WTC11 (cell line): ENCODE measurements around the gene ALPI. TPM values are rescaled to one million over a fixed set of nuclear protein-coding genes. Genes with fewer than 3 reads are reported as not detected.

Experiments
- ATAC-seq: fragments of 200-7000 bp; cut with Tn5 transposase; 2 replicates; pipeline ENCODE4 v1.10.0; 2021; ENCODE audit warnings: mild to moderate bottlenecking, moderate library complexity
- CTCF ChIA-PET: fragments of 300-600 bp; sonication (Branson Sonifier 250); formaldehyde crosslinking; loops from one replicate; lab custom pipeline; 2021; ENCODE audit warnings: antibody characterized with exemption; lab: Charles Lee
- POLR2A ChIA-PET: fragments of 350-600 bp; sonication (Branson Sonifier 250); formaldehyde crosslinking; loops from one replicate; lab custom pipeline; 2021; ENCODE audit warnings: antibody characterized with exemption; lab: Charles Lee
- DNase-seq: peaks from one replicate; pipeline ENCODE4 v3.0.0; 2021; ENCODE audit warnings: low spot score
- H3K27ac Mint-ChIP-seq: 2 replicates; pipeline ENCODE4 v1.8.0; 2021; ENCODE audit warnings: mixed read lengths
- H3K27me3 Mint-ChIP-seq: 2 replicates; pipeline ENCODE4 v1.8.0; 2021; ENCODE audit warnings: low read depth, mild to moderate bottlenecking, moderate library complexity, mixed read lengths
- H3K36me3 Mint-ChIP-seq: 2 replicates; pipeline ENCODE4 v1.8.0; 2021; ENCODE audit warnings: mixed read lengths
- H3K4me1 Mint-ChIP-seq: 2 replicates; pipeline ENCODE4 v1.8.0; 2022; ENCODE audit warnings: mixed read lengths
- H3K4me3 Mint-ChIP-seq: 2 replicates; pipeline ENCODE4 v1.8.0; 2021; ENCODE audit warnings: mild to moderate bottlenecking, moderate library complexity, mixed read lengths
- H3K9me3 Mint-ChIP-seq: 2 replicates; pipeline ENCODE4 v1.8.0; 2021; ENCODE audit warnings: mixed read lengths
- AR ChIP-seq: fragments of 250-450 bp; sonication (Bioruptor Pico); IDR thresholded peaks from 2 replicates; pipeline ENCODE4 v1.9.0; 2021; ENCODE audit warnings: mild to moderate bottlenecking
- ARID4B ChIP-seq: sonication (generic); formaldehyde crosslinking; IDR thresholded peaks from 2 replicates; pipeline ENCODE4 v1.8.0; 2023; ENCODE audit warnings: missing genetic modification reagents, mild to moderate bottlenecking, borderline replicate concordance
- ATF2 ChIP-seq: sonication (generic); formaldehyde crosslinking; IDR thresholded peaks from 2 replicates; pipeline ENCODE4 v1.8.1; 2022; ENCODE audit warnings: low read depth, missing genetic modification reagents, borderline replicate concordance
- CREB1 ChIP-seq: sonication (generic); formaldehyde crosslinking; IDR thresholded peaks from 2 replicates; pipeline ENCODE4 v1.8.0; 2023; ENCODE audit warnings: mild to moderate bottlenecking, missing genetic modification reagents
- ERG ChIP-seq: fragments of 250-450 bp; sonication (Bioruptor Pico); IDR thresholded peaks from 2 replicates; pipeline ENCODE4 v1.8.0; 2021; ENCODE audit warnings: mild to moderate bottlenecking
- FOXP4 ChIP-seq: sonication (generic); formaldehyde crosslinking; IDR thresholded peaks from 2 replicates; pipeline ENCODE4 v1.8.0; 2022; ENCODE audit warnings: mild to moderate bottlenecking, missing genetic modification reagents
- GTF2I ChIP-seq: fragments of 250-450 bp; sonication (Bioruptor Pico); conservative IDR thresholded peaks from 2 replicates; pipeline ENCODE4 v1.4.0; 2021; ENCODE audit warnings: mild to moderate bottlenecking
- HMGA2 ChIP-seq: fragments of 250-450 bp; sonication (Bioruptor Pico); IDR thresholded peaks from 2 replicates; pipeline ENCODE4 v1.4.0; 2021; ENCODE audit warnings: mild to moderate bottlenecking, moderate library complexity
- IRF1 ChIP-seq: sonication (generic); formaldehyde crosslinking; IDR thresholded peaks from 2 replicates; pipeline ENCODE4 v1.8.0; 2023; ENCODE audit warnings: missing genetic modification reagents
- IRF2 ChIP-seq: sonication (generic); formaldehyde crosslinking; IDR thresholded peaks from 2 replicates; pipeline ENCODE4 v1.8.0; 2022; ENCODE audit warnings: low read depth, missing genetic modification reagents, borderline replicate concordance
- JAZF1 ChIP-seq: fragments of 250-450 bp; sonication (Bioruptor Pico); IDR thresholded peaks from 2 replicates; pipeline ENCODE4 v1.9.0; 2021; ENCODE audit warnings: moderate library complexity, mild to moderate bottlenecking, inconsistent platforms
- MAX ChIP-seq: sonication (generic); formaldehyde crosslinking; IDR thresholded peaks from 2 replicates; pipeline ENCODE4 v1.8.0; 2022; ENCODE audit warnings: mild to moderate bottlenecking, missing genetic modification reagents
- MXD4 ChIP-seq: fragments of 250-450 bp; sonication (Bioruptor Pico); IDR thresholded peaks from 2 replicates; pipeline ENCODE4 v1.8.0; 2021; ENCODE audit warnings: mild to moderate bottlenecking, moderate library complexity, borderline replicate concordance
- NFE2L1 ChIP-seq: sonication (generic); formaldehyde crosslinking; IDR thresholded peaks from 2 replicates; pipeline ENCODE4 v1.8.1; 2023; ENCODE audit warnings: missing genetic modification reagents
- NR1H2 ChIP-seq: sonication (generic); formaldehyde crosslinking; IDR thresholded peaks from 2 replicates; pipeline ENCODE4 v1.9.0; 2021; ENCODE audit warnings: mild to moderate bottlenecking, moderate library complexity, missing genetic modification reagents
- OVOL2 ChIP-seq: fragments of 250-450 bp; sonication (Bioruptor Pico); IDR thresholded peaks from 2 replicates; pipeline ENCODE4 v1.9.0; 2021; ENCODE audit warnings: mild to moderate bottlenecking, borderline replicate concordance
- PRRX2 ChIP-seq: fragments of 250-450 bp; sonication (Bioruptor Pico); IDR thresholded peaks from 2 replicates; pipeline ENCODE4 v1.8.0; 2021; ENCODE audit warnings: mild to moderate bottlenecking
- SMAD3 ChIP-seq: sonication (generic); formaldehyde crosslinking; IDR thresholded peaks from 2 replicates; pipeline ENCODE4 v1.8.0; 2022; ENCODE audit warnings: missing genetic modification reagents, mild to moderate bottlenecking, borderline replicate concordance
- TEAD1 ChIP-seq: sonication (generic); formaldehyde crosslinking; IDR thresholded peaks from 2 replicates; pipeline ENCODE4 v1.8.0; 2022; ENCODE audit warnings: mild to moderate bottlenecking, missing genetic modification reagents
- TEAD4 ChIP-seq: sonication (generic); formaldehyde crosslinking; IDR thresholded peaks from 2 replicates; pipeline ENCODE4 v1.8.0; 2022; ENCODE audit warnings: mild to moderate bottlenecking, missing genetic modification reagents
- ZNF121 ChIP-seq: sonication (generic); formaldehyde crosslinking; IDR thresholded peaks from 2 replicates; pipeline ENCODE4 v1.8.0; 2023; ENCODE audit warnings: missing genetic modification reagents
- ZNF232 ChIP-seq: sonication (generic); formaldehyde crosslinking; IDR thresholded peaks from 2 replicates; pipeline ENCODE4 v1.8.0; 2022; ENCODE audit warnings: mild to moderate bottlenecking, missing genetic modification reagents
- total RNA-seq: library from RNA; stranded (reverse); gene quantifications from 3 replicates; pipeline ENCODE4 v1.2.3, GENCODE V29; 2021

The ALPI gene
- total RNA-seq, 1 experiment from 2014 or later, result not detected

GRCh38 chr2:232497348-232497747, 41.4 kb downstream of the ALPI start:
- Mint-ChIP-seq H3K27ac (no peak overlapping the region), H3K9me3 (no peaks in the 10 kb centered on the region), H3K36me3 (no peaks in the 10 kb centered on the region), H3K4me3 (no peak overlapping the region), H3K4me1 (peaks cover 11% of the 10 kb centered on the region), H3K27me3 (peaks cover 9% of the 10 kb centered on the region)
- POLR2A ChIA-PET, result no interaction called here
- TF ChIP-seq ZNF121 (CRISPR knock-in tag), result no peak
- CTCF ChIA-PET, result interaction anchor here (1.0 kb wide), 1 partner anchor 24 kb away, joined by 3 read pairs; no protein-coding TSS in a partner anchor
- no peak for ATAC-seq
- no peak for DNase-seq

GRCh38 chr2:232498452-232498851, 42.5 kb downstream of the ALPI start:
- Mint-ChIP-seq H3K36me3 (no peaks in the 10 kb centered on the region), H3K27ac (no peak overlapping the region), H3K4me3 (no peak overlapping the region), H3K27me3 (peaks cover 16% of the 10 kb centered on the region)
- DNase-seq (no peak), ATAC-seq (no peak)
- POLR2A ChIA-PET, result no interaction called here
- TF ChIP-seq NFE2L1 (no peak), IRF1 (CRISPR knock-in tag) (no peak), NR1H2 (CRISPR knock-in tag) (no peak), GTF2I (no peak), FOXP4 (no peak), HMGA2 (CRISPR knock-in tag) (no peak), CREB1 (no peak), SMAD3 (CRISPR knock-in tag) (no peak), PRRX2 (CRISPR knock-in tag) (no peak), TEAD1 (no peak), TEAD4 (CRISPR knock-in tag) (no peak), MXD4 (CRISPR knock-in tag) (no peak), IRF2 (no peak), ERG (CRISPR knock-in tag) (no peak), OVOL2 (CRISPR knock-in tag) (no peak)
- TF ChIP-seq, all 79 proteins: peak for 0
- Mint-ChIP-seq H3K9me3 (no peaks in the 10 kb centered on the region), H3K4me1 (peaks cover 14% of the 10 kb centered on the region)
- CTCF ChIA-PET, result no interaction called here

GRCh38 chr2:232501331-232501771, 45.4 kb downstream of the ALPI start:
- ATAC-seq (no peak), DNase-seq (no peak)
- Mint-ChIP-seq H3K36me3 (no peaks in the 10 kb centered on the region), H3K4me1 (peaks cover 22% of the 10 kb centered on the region), H3K9me3 (no peaks in the 10 kb centered on the region), H3K27me3 (peaks cover 45% of the 10 kb centered on the region), H3K4me3 (no peak overlapping the region), H3K27ac (no peak overlapping the region)
- POLR2A ChIA-PET, result interaction anchor here (1.2 kb wide), 1 partner anchor 22 kb away, joined by 4 read pairs; no protein-coding TSS in a partner anchor
- CTCF ChIA-PET, result interaction anchor here (0.6 to 3.2 kb wide), 9 partner anchors 14 to 787 kb away, joined by 3 to 33 read pairs (median 3); no protein-coding TSS in a partner anchor
- TF ChIP-seq MAX (CRISPR knock-in tag) (no peak), ATF2 (CRISPR knock-in tag) (no peak), AR (CRISPR knock-in tag) (no peak), JAZF1 (CRISPR knock-in tag) (no peak), ARID4B (CRISPR knock-in tag) (no peak), ZNF232 (CRISPR knock-in tag) (no peak)
